Lung (tissue), 12 donors: ENCODE data around the gene SMURF1. TPM values are rescaled to one million over a fixed set of nuclear protein-coding genes. Genes with fewer than 3 reads are reported as not detected.
A peak's percentile ranks its signal among the peaks of the same experiment; 100 is the strongest.

ENCODE experiments used
- ATAC-seq: fragments of 200-7000 bp; cut with Tn5 transposase; one replicate; pipeline ENCODE4 v1.9.1; 2020; ENCODE audit warnings: moderate number of reproducible peaks; ENCODE audit not compliant: insufficient read depth, low FRiP score
- DNase-seq, 3 donors: peaks; one replicate each; pipeline ENCODE4 v3.0.0-alpha.2; 2013 to 2017
- H3K27ac ChIP-seq, 2 donors: one replicate each; pipeline ENCODE4 v1.5.1; 2013; ENCODE audit warnings: mild to moderate bottlenecking in 2 of 2, moderate library complexity in 2 of 2, control low read depth in 1 of 2, inconsistent platforms in 1 of 2, low read depth in 1 of 2, low read length in 1 of 2
- H3K27me3 ChIP-seq, 3 donors: one replicate each; pipeline ENCODE4 v1.5.1; 2013; ENCODE audit warnings: low read length in 2 of 3; ENCODE audit not compliant: control insufficient read depth in 3 of 3, insufficient read depth in 3 of 3
- H3K36me3 ChIP-seq, 4 donors: one replicate each; pipeline ENCODE4 v1.5.1; 2013; ENCODE audit warnings: low read length in 4 of 4, mild to moderate bottlenecking in 1 of 4, moderate library complexity in 1 of 4; ENCODE audit not compliant: control insufficient read depth in 4 of 4, insufficient read depth in 4 of 4
- H3K4me1 ChIP-seq, 5 donors: one replicate each; pipeline ENCODE4 v1.5.1; 2013; ENCODE audit warnings: low read length in 5 of 5, mild to moderate bottlenecking in 2 of 5, moderate library complexity in 1 of 5; ENCODE audit not compliant: control insufficient read depth in 5 of 5, insufficient read depth in 5 of 5
- H3K4me3 ChIP-seq: one replicate; pipeline ENCODE4 v1.5.1; 2013; ENCODE audit warnings: mild to moderate bottlenecking, control low read depth, moderate library complexity
- H3K9ac ChIP-seq, 2 donors: one replicate each; pipeline ENCODE4 v1.5.1; 2013; ENCODE audit warnings: low read length in 2 of 2, control low read depth in 1 of 2; ENCODE audit not compliant: insufficient read depth in 1 of 2
- H3K9me3 ChIP-seq, 4 donors: one replicate each; pipeline ENCODE4 v1.5.1; 2013; ENCODE audit warnings: low read length in 3 of 4, mild to moderate bottlenecking in 1 of 4, moderate library complexity in 1 of 4; ENCODE audit not compliant: control insufficient read depth in 4 of 4, insufficient read depth in 3 of 4
- CTCF ChIP-seq: IDR thresholded peaks from 2 replicates; pipeline ENCODE4 v1.5.1; 2012; ENCODE audit warnings: mild to moderate bottlenecking; ENCODE audit errors: control extremely low read depth, extremely low read depth
- WGBS, 2 donors: extraction: QIAGEN DNeasy Blood & Tissue Kit; methylation state at CpG; one replicate each; pipeline ENCODE4 v1.1.7; 2013; 5-methylcytosine and 5-hydroxymethylcytosine counted together
- polyA plus RNA-seq, 2 donors: library from polyadenylated mRNA; stranded (reverse); fragments of 200-250 nt; gene quantifications; one replicate each; pipeline ENCODE4 v1.2.1, GENCODE V29; 2013
- total RNA-seq, 2 donors: library from RNA; depleted of rRNA in 1 of 2; stranded (reverse); fragments of >200 nt in 1 of 2; gene quantifications; one replicate each; pipeline ENCODE4 v1.2.1, GENCODE V29; 2014 to 2021
- donor health status: control.
- donor health status: control.
- donor health status: Bipolar disorder and iron deficiency.
- donor health status: healthy.
- donor health status: DM: yes; HTN: yes; CAD: no.

Gene SMURF1
- total and polyA plus RNA-seq, 4 donors, result 9.0 to 36.4 (median 21.5) TPM

DNA sequence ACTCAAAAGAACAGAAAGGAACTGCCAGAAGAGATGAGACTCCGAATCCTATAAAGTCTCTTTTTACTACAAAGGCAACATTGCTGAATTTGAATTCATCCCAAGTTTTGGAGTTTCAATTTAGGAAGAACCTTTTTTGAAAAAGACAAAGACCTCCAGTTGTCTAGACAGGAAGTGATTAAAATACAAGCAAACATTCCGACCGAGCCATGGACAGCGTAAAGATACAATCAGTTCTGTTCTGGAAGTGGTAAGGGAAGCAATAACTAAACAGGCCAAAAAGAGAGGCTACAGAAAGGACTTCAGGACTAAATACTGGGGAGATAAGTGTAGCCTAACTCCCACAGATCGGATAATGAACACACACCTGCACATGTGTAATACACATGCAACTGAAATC is 101.0 kb downstream of the SMURF1 start:
- Histone ChIP-seq H3K9me3 (no peaks in the 10 kb centered on the region), H3K27me3 (no peaks in the 10 kb centered on the region), H3K4me1 (no peaks in the 10 kb centered on the region), H3K9ac (no peak overlapping the region), H3K4me3 (no peak overlapping the region), H3K36me3 (peaks cover 17 to 53% (median 41%) of the 10 kb centered on the region in 4 donors), H3K27ac (no peak overlapping the region)
- 63 to 73% methylated on average over 5 of the region's 5 CpGs for WGBS, 2 donors
- DNase-seq, result no peak
- TF ChIP-seq CTCF, result no peak
- ATAC-seq, result no peak

- TF ChIP-seq CTCF, result no peak
- H3K9ac ChIP-seq, result no peak overlapping the region
- no peak overlapping the region for H3K4me3 ChIP-seq
- no peak for DNase-seq
- no peaks in the 10 kb centered on the region for H3K27me3 ChIP-seq
- no peak overlapping the region for H3K27ac ChIP-seq
- no peaks in the 10 kb centered on the region for H3K9me3 ChIP-seq
- 80 to 85% methylated on average over 11 of the region's 11 CpGs for WGBS, 2 donors
- ATAC-seq, result no peak
- H3K4me1 ChIP-seq, result no peaks in the 10 kb centered on the region
- H3K36me3 ChIP-seq, result peaks cover 19 to 57% (median 43%) of the 10 kb centered on the region in 4 donors
Observed at GRCh38 chr7:99041526-99041925, 102.4 kb downstream of the SMURF1 start.

DNA sequence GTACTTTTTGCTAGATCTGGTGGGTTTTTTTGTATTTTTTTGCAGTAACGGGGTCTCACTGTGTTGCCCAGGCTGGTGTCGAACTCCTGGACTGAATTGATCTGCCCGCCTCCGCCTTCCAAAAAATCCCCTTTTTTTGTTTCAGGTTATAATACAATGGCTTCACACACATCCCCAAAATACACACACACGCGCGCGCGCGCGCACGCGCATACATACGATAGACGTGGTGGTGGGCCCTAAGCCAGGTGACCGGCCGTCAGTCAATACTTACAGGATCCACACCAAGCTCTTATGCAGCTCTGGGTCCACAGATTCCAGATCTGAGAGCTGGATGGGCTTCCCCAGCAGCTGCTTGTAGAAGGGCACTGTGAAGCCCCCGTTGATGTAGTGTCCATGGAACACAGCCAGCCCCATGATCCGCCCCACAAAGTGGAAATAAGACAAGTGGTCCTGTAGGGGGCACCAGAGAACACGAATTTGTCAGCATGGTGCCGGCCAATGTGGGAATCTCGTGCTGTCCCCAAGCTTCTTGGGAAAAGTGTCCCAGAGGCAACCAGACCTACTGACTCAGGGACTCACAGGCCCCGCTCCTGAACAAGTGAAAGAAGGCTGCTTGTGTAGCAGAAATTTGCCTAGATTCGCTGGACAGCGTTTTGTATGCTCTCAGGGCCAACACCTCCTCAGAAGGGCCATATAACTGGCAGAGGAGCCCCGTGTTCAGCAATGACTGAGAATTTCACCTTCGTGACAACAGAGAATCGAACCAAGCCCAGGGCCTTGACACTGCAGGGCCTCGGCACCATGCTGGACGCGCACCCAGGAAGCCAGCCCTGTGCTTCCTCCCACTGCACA is 103.6 kb downstream of the SMURF1 start:
- DNase-seq (peak; percentile 89 to 95 (median 94)), ATAC-seq (peak; percentile 64)
- Histone ChIP-seq H3K4me3 (no peak overlapping the region), H3K27ac (peak overlapping the region in 1 of 2 donors; percentile 63), H3K9ac (no peak overlapping the region), H3K4me1 (no peaks in the 10 kb centered on the region), H3K9me3 (no peaks in the 10 kb centered on the region), H3K36me3 (peaks cover 20 to 57% (median 46%) of the 10 kb centered on the region in 4 donors), H3K27me3 (no peaks in the 10 kb centered on the region)
- 77 to 78% methylated on average over 31 of the region's 31 CpGs for WGBS, 2 donors
- peak; percentile 72 for TF ChIP-seq CTCF
